HG02970 (cell line): ENCODE results near the gene RSRC1.
"Not testable (repeated sequence)": the region's sequence is repeated elsewhere in the genome, so short reads cannot be mapped to it uniquely, and the experiment has no call there.

Experiments used
- ATAC-seq: cut with Tn5 transposase; IDR thresholded peaks from one replicate; pipeline ENCODE4 v1.9.1; 2021; ENCODE audit warnings: mild to moderate bottlenecking, moderate library complexity, moderate number of reproducible peaks; ENCODE audit not compliant: unreplicated experiment, low FRiP score

The RSRC1 gene

DNA sequence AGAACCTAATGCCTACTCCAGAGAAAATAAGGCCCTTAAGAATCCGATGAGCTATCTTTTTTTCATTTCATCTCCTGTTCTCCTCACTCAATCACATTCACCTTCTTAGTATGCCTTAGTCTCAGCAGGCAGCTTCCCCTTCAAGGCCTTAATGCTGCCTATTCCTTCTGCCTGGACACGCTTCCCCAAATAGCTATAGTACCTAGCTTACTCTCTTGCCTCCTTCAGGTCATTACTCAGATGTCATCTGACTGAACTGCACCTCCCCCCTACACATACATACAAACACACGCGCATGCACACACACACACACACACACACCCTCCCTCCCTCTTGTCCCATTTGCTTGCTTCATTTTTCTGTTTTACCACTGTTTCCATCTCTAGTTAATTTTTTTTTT lies 269.6 kb downstream of the RSRC1 start:
- no peak for ATAC-seq

DNA sequence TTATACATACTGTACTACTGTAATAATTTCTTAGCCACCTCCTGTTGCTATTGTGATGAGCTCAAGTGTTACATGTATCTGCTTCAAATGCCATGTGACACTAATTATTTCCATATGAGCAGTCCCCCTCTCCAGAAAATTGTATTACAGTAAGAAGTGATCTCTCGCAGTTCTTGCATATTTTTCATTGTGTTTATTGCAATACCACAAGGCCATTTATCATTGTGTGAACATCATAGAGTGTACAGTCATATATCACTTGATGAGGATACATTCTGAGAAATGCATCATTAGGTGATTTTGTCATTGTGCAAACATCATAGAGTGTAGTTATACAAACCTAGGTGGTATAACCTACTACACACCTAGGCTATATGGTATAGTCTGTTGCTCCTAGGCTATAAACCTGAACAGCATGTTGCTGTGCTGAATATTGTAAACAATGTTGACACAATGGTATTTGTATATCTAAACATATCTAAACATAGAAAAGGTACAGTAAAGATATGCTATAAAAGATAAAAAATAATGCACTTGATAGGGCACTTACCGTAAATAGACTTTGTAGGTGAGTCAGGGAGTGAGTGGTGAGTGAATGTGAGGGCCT lies 271.5 kb downstream of the RSRC1 start:
- ATAC-seq = no peak

- ATAC-seq = no peak
Measured at GRCh38 chr3:158382479-158382878, 272.6 kb downstream of the RSRC1 start.

- ATAC-seq = no peak
Measured at GRCh38 chr3:158384019-158384418, 274.1 kb downstream of the RSRC1 start.

DNA sequence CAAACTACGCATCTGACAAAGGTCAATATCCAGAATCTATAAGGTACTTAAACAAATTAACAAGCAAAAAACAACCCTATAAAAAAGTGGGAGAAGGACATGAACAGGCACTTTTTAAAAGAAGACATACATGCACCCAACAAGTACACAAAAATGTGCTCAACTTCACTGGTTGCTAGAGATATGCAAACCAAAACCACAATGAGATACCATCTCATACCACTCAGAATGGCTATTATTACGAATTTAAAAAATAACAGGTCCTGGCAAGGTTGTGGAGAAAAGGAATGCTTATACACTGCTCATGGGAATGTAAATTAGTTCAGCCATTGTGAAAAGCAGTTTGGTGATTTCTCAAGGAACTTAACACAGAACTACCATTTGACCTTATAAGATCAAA lies 285.5 kb downstream of the RSRC1 start:
- no peak for ATAC-seq

DNA sequence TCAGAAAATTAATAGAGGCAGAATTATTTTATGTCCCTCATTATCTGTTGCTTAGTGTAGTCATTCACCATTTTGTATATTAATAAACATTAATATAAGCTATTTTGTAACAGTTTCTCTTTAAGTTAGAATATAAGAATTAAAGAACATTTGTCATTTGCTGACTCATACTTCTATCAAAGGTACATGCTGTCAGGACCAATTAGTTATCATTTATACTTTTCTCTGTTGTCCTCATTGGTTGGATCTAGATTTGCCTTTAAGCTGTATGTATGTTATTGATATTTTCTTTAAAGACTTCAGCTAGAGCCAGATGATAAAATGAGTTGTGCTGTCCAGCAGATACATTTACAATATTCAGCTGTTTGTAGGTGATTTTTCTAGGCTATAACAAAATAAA lies 292.7 kb downstream of the RSRC1 start:
- ATAC-seq = no peak

DNA sequence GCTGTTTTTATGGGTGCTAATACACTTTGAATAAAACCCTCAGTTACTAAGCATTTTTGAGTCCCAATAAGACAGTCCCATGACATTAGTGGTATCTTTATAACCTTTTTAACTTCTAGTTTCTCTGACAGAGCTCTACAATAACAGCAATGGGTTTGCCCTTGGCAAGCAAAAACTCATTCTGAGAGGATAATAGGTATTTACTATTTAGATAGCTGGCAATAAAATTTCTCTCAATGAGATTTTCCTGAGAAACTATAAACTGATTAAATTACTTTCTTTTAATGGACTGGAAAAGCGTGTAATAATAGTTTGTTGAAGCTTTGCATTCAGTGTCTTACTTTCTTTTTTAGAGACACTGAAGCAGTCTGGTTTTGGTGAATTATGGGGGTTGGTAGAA lies 293.1 kb downstream of the RSRC1 start:
- ATAC-seq = no peak

DNA sequence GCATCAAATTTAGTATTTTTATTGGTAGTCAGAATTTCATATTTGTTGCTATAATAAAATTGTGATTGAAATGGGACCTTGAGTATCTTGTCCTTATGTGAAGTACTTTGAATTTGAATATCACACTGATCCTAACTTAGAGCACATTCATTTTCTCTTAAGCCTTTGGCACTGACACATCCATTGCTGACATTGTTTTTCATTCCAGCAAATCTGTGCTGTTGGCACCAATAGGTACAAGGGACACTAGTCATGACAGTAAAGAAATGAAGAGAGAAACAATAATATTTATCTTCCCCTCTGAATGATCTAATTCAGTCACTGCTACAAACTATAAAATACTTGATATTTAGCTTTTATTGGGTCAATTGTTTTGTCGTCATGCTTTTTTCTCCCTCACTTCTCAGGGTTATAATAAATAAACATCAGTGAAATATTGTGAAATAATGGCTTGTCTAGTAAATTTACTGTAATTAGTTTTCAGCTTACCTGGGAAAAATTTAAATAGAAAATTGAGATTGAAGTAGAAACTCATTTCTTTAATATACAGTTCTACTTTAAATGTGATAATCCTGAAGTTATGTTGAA lies 294.3 kb downstream of the RSRC1 start:
- ATAC-seq = no peak

DNA sequence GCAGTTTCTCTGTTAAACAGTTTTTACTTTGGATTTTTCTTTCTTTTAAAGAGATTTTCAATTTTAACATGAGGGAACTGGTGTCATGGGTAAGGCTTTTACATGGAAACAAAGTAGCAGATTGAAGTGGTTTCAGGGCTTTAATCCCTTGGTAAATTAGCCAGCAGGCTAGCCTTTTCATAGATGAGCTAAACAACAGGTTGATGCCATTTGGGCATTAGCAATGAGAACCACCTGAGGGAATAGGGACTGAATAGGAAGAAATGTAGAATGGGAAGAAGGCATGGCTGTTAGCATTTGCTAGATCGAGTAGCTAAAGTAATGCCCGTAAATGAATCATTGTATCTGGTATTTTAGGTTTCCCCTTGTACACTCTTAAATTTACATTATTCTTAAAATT lies 295.6 kb downstream of the RSRC1 start:
- ATAC-seq = no peak

DNA sequence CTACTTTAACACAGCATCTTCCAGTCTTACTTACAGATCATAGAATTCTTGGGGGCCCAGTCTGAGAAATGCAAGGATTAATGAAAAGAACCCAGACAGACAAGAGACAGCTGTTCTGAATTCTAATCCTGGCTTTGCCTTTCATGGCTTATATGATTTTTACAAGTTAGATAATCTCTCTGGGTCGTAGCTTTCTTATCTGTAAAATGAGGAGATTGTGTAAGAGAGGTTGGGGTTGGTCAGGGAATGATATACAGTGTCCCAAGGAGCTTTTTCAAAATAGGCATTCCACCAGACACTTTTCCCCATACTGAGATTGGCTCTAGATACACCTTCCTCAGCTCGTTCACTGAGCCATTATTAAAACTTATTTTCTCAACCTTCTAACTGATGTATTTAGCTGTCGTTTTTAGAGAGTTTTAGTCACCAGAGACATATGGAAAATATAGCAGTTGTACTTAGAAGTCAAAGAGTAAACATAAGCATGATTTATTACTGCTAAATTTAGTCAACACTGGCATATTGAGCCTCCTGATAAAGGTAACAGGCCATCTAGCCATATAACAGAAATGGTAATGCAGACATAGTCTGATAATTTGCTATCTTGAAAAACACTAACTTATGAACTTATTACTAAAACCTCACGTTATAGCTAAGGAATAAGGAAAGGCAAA lies 298.1 kb downstream of the RSRC1 start:
- ATAC-seq = no peak

- ATAC-seq = not testable (repeated sequence)
Measured at GRCh38 chr3:158408518-158408897, 298.6 kb downstream of the RSRC1 start.

- ATAC-seq = no peak
Measured at GRCh38 chr3:158418035-158418434, 308.1 kb downstream of the RSRC1 start.

DNA sequence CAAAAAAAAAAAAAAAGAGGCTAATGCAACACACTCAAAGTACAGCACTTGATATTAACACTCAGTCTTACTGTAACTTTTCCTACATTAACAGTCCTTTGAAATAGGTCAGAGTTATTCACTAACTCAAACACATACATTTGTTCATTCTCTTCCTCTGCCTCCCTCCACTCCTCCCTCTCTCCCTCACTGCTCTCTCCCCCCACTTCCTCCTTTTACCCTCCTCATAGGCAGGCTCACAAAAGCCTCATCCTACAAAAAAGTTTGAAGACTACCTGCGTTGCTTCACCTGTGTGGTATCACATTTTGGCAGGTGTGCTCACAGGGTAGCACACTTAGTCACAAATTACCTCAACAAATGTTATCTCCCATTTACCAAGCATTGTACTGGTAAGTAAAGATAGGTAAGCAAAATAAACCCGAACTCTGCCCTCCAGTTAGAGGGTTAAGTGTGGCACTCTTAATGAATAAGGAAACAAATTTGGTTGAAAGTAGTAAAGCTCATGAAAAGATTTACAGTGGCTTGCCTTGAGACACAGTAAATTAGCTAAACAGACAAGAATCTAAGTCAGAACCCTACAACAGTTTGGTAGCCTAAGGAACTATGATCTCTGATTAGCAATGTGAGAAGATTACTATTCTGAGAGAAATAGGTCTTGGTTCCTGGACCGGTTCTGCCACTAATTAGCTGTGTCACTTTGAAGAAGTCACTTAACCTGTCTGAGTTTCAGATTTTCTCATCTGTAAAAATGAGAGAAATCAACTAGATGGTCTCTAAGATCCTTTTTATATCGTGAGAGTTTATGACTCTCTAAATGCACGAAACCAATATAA lies 310.1 kb downstream of the RSRC1 start:
- no peak for ATAC-seq

DNA sequence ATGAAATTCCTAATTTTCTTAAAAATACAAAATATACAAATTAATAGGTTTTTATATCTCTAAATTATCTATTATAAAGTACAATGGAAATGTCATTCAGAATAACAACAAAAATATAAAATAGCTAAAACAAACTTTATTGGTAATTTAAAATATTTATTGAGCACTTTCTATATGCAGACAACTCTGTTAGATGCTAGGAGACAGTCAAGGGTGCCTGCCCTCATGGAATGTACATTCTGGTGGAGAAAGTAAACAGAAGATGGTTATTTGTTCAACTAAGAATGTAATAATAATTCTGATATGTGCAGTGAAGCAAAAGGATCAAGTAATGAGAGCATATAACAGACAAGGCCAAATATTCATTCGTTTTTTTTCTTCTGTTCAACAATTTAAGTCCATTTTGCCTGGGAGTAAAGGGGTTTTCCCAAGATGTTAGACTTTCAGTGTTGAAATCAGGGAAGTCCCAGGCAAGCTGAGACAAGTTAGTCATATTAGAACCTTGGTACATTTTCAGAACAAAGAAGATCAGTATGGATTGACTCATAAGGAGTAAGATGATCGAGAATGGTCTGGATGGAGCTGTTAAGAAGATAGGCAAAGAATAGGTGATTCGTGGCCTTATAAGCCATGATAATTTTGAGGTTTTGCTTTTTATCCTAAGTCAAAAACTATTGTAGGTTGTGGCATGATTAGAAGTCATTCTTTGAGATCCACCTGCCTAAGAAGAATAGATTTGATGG lies 310.9 kb downstream of the RSRC1 start:
- ATAC-seq = peak; percentile 95

DNA sequence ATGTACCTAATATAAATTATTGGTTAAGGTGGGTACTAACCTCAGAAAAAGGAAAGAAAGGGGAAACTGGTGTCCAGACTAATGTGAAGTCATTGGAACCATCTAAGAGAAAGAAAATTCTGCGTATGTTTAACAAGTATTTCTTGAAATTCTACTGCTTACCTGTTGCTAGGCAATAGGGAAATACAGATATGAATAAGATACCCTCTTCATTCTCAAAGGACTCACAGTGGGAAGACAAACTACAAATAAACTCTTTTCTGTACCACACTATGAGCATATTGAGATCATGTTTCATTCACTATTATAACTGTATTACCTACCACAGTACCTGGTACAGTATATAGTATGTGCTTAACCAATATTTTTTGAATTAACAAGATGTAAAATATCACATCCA lies 320.6 kb downstream of the RSRC1 start:
- ATAC-seq = no peak

DNA sequence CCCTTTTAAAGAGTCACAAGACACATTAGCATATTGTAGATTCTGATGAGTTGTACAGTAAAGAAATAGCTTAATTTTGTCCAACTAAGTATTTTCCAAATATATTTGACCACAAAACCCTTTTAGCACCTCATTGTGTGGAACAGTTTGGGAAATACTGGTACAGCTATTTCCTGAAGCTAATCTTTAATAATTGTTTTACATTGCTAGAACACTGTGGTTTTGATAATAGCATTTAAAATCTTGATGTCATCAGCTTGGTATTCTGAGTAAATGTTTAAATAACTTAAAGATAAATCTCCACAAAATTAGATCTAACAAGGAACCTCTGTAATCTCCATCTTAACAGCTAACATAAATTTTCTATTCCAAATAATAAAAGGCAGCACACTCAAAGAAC lies 321.1 kb downstream of the RSRC1 start:
- no peak for ATAC-seq

DNA sequence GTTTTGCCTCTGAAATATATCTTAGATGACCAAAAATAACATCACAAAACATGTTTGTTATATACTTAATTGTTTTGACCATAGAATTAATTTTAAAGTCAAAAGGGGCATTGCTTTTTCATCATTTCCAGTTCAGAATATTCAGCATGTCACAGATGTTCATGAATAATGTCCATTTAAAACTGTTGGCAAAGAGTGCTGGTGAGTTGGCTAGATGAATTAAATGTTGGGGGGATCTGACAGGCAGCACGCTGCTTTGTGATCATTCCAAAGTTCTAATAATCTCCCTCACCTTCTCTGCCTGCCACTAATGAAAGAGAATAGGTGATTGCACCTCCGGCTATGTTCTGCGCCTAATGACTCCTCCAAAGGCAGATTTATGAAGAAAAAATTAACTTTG lies 321.9 kb downstream of the RSRC1 start:
- no peak for ATAC-seq

DNA sequence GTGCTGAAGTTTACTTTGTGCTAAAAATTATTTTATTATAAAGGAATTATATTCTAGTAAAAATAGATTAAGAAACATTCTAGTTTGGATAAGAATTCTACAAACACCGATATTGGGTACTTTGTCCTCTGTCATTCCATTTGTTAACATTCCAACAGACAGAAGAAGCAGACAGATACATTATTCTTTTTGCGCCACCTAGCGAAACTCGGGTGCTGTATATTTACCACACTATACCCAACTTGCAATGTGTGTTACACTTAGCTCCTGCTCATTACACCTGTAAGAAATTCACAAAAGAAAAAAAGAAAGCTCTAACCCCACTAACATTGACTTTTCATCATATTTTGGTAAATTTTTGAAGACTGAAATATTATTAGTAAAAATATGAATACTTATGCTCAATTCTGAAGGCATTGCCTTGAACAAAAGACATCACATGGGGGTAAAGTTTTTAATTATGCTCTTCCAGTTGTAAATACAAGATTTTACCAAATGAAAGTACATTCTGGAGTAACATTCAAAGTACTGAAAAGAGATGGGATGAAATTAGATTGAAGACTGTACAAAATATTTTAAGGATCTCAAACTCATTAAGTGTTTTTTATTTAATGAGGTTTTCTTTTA lies 324.6 kb downstream of the RSRC1 start:
- ATAC-seq = no peak

DNA sequence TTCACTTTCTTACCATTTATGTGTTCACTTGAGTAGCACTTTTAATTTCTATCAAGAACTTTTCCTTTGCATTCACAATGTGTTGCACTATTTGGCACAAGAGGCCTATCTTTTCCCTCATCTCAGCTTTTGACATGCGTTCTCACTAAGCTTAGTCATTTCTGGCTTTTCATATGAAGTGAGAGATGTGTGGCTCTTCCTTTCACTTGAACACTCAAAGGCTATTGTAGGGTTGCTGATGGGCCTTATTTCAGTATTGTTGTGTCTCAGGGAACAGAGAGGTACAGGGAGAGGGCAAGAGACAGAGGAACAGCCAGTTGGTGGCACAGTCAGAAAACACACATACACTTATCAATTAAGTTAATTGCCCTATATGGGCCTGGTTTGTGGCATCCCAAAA lies 333.7 kb downstream of the RSRC1 start:
- no peak for ATAC-seq

GRCh38 chr3:158447408-158447807 lies 337.5 kb downstream of the RSRC1 start:
- no peak for ATAC-seq
